Muscle layer of duodenum (tissue), 2 donors: ENCODE data around the gene OLFM3.

Experiments used
- H3K27ac ChIP-seq: one replicate; pipeline ENCODE4 v1.7.0; 2013; ENCODE audit warnings: mild to moderate bottlenecking, low read length
- H3K27me3 ChIP-seq: one replicate; pipeline ENCODE4 v1.7.0; 2013; ENCODE audit warnings: low read depth, mild to moderate bottlenecking, control low read depth, low read length
- H3K36me3 ChIP-seq, 2 donors: one replicate each; pipeline ENCODE4 v1.7.0; 2013; ENCODE audit warnings: low read length in 2 of 2, control low read depth in 1 of 2, mild to moderate bottlenecking in 1 of 2; ENCODE audit not compliant: insufficient read depth in 2 of 2, control insufficient read depth in 1 of 2
- H3K4me1 ChIP-seq, 2 donors: one replicate each; pipeline ENCODE4 v1.7.0; 2013; ENCODE audit warnings: low read length in 2 of 2, mild to moderate bottlenecking in 2 of 2, control low read depth in 1 of 2, moderate library complexity in 1 of 2; ENCODE audit not compliant: insufficient read depth in 2 of 2, control insufficient read depth in 1 of 2
- H3K4me3 ChIP-seq, 2 donors: one replicate each; pipeline ENCODE4 v1.7.0; 2013; ENCODE audit warnings: low read length in 2 of 2, low read depth in 1 of 2, mild to moderate bottlenecking in 1 of 2
- H3K9me3 ChIP-seq, 2 donors: one replicate each; pipeline ENCODE4 v1.7.0; 2013; ENCODE audit warnings: low read length in 2 of 2, control low read depth in 1 of 2, mild to moderate bottlenecking in 1 of 2; ENCODE audit not compliant: control insufficient read depth in 1 of 2
- donor health status: healthy.

Gene OLFM3

GRCh38 chr1:101907264-101907663 is 89.5 kb downstream of the OLFM3 start:
- Histone ChIP-seq H3K4me3 (no peak overlapping the region), H3K27ac (no peak overlapping the region)

GRCh38 chr1:101905283-101905835 is 91.4 kb downstream of the OLFM3 start:
- Histone ChIP-seq H3K9me3 (no peaks in the 10 kb centered on the region), H3K4me1 (no peaks in the 10 kb centered on the region), H3K27ac (no peak overlapping the region), H3K4me3 (no peak overlapping the region), H3K36me3 (no peaks in the 10 kb centered on the region), H3K27me3 (no peaks in the 10 kb centered on the region)

More at GRCh38 chr1:101907264-101907663, 89.5 kb downstream of the OLFM3 start:
- H3K27me3 ChIP-seq, result no peaks in the 10 kb centered on the region
- H3K36me3 ChIP-seq, result no peaks in the 10 kb centered on the region
- no peaks in the 10 kb centered on the region for H3K9me3 ChIP-seq
- H3K4me1 ChIP-seq, result no peaks in the 10 kb centered on the region

GRCh38 chr1:101902199-101902598 is 94.5 kb downstream of the OLFM3 start:
- Histone ChIP-seq H3K4me1 (no peaks in the 10 kb centered on the region), H3K9me3 (no peaks in the 10 kb centered on the region), H3K4me3 (no peak overlapping the region), H3K27ac (no peak overlapping the region), H3K27me3 (no peaks in the 10 kb centered on the region), H3K36me3 (no peaks in the 10 kb centered on the region)

- Histone ChIP-seq H3K27me3 (no peaks in the 10 kb centered on the region), H3K4me3 (no peak overlapping the region), H3K9me3 (no peaks in the 10 kb centered on the region), H3K27ac (no peak overlapping the region), H3K36me3 (no peaks in the 10 kb centered on the region), H3K4me1 (no peaks in the 10 kb centered on the region)
Observed at GRCh38 chr1:101898137-101898536, 98.6 kb downstream of the OLFM3 start.

- Histone ChIP-seq H3K27me3 (no peaks in the 10 kb centered on the region), H3K27ac (no peak overlapping the region), H3K36me3 (no peaks in the 10 kb centered on the region), H3K4me1 (no peaks in the 10 kb centered on the region), H3K9me3 (no peaks in the 10 kb centered on the region), H3K4me3 (no peak overlapping the region)
Observed at GRCh38 chr1:101884621-101885020, 112.1 kb downstream of the OLFM3 start.

GRCh38 chr1:101875891-101876290 is 120.8 kb downstream of the OLFM3 start:
- Histone ChIP-seq H3K36me3 (no peaks in the 10 kb centered on the region), H3K4me3 (no peak overlapping the region), H3K27ac (no peak overlapping the region), H3K9me3 (no peaks in the 10 kb centered on the region), H3K27me3 (no peaks in the 10 kb centered on the region), H3K4me1 (no peaks in the 10 kb centered on the region)

- H3K36me3 ChIP-seq, result no peaks in the 10 kb centered on the region
- no peak overlapping the region for H3K27ac ChIP-seq
- no peak overlapping the region for H3K4me3 ChIP-seq
- H3K4me1 ChIP-seq, result no peaks in the 10 kb centered on the region
- no peaks in the 10 kb centered on the region for H3K27me3 ChIP-seq
- H3K9me3 ChIP-seq, result no peaks in the 10 kb centered on the region
Observed at GRCh38 chr1:101873672-101874071, 123.1 kb downstream of the OLFM3 start.

GRCh38 chr1:101859941-101860340 is 136.8 kb downstream of the OLFM3 start:
- Histone ChIP-seq H3K27ac (no peak overlapping the region), H3K27me3 (no peaks in the 10 kb centered on the region), H3K9me3 (no peaks in the 10 kb centered on the region), H3K4me1 (no peaks in the 10 kb centered on the region), H3K36me3 (no peaks in the 10 kb centered on the region), H3K4me3 (no peak overlapping the region)

GRCh38 chr1:101854271-101854670 is 142.5 kb downstream of the OLFM3 start:
- Histone ChIP-seq H3K9me3 (no peaks in the 10 kb centered on the region), H3K36me3 (no peaks in the 10 kb centered on the region), H3K4me3 (no peak overlapping the region), H3K27me3 (no peaks in the 10 kb centered on the region), H3K27ac (no peak overlapping the region), H3K4me1 (no peaks in the 10 kb centered on the region)

- no peaks in the 10 kb centered on the region for H3K27me3 ChIP-seq
- no peaks in the 10 kb centered on the region for H3K9me3 ChIP-seq
- H3K4me3 ChIP-seq, result no peak overlapping the region
- H3K36me3 ChIP-seq, result no peaks in the 10 kb centered on the region
- no peaks in the 10 kb centered on the region for H3K4me1 ChIP-seq
- H3K27ac ChIP-seq, result no peak overlapping the region
Observed at GRCh38 chr1:101852936-101853335, 143.8 kb downstream of the OLFM3 start.

GRCh38 chr1:101849356-101849755 is 147.4 kb downstream of the OLFM3 start:
- H3K4me1 ChIP-seq, result no peaks in the 10 kb centered on the region
- no peaks in the 10 kb centered on the region for H3K9me3 ChIP-seq
- H3K4me3 ChIP-seq, result no peak overlapping the region
- no peak overlapping the region for H3K27ac ChIP-seq
- H3K27me3 ChIP-seq, result no peaks in the 10 kb centered on the region
- H3K36me3 ChIP-seq, result no peaks in the 10 kb centered on the region

GRCh38 chr1:101847626-101848025 is 149.1 kb downstream of the OLFM3 start:
- Histone ChIP-seq H3K27ac (no peak overlapping the region), H3K4me1 (no peaks in the 10 kb centered on the region), H3K27me3 (no peaks in the 10 kb centered on the region), H3K4me3 (no peak overlapping the region), H3K36me3 (no peaks in the 10 kb centered on the region), H3K9me3 (no peaks in the 10 kb centered on the region)
